Measurements from ENCODE around the gene ZFAND3.

DNA sequence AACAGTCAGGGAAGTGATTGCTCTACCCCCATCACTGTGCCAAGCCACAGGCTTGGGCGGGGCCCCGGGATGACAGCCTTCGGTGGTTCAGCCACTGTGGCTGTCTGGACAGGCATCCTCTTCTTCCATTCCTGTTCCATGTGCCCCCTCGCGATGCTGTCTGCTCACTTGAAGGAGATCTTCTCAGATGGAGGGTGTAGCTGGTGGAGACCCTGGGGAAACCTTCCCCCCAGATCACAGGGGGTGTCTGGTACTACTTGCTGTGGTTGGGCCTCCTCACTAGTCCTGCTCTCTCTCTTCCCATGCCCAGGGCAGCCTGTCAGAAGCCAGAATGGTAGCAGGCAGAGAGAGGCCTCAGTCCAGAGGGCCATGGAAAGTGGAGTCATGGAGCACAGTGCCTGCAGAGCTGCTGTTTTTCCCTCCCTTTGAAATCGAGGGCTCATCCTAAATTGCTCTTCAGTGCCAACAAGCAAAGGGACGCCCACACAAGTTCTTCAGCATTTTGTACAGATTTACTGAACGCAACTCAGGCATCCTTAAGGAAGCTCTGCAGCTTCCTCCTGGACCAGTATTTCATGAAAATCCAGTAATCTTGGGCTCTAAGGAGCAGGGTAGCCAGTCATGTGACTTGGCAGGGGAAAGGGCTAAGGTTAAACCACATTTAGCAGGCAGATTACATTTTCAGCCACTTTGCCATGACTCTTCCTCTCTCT lies 326.6 kb downstream of the ZFAND3 start:
- TF ChIP-seq POLR2A (IDR thresholded peaks at IDR 0.05; ENCODE audit: low read depth, low read length) (no peak), MXI1 (IDR thresholded peaks at IDR 0.05; ENCODE audit: borderline replicate concordance, low read depth, low read length) (no peak), MAZ (IDR thresholded peaks at IDR 0.05; ENCODE audit: borderline replicate concordance, low read depth, low read length) (no peak), RAD21 (IDR thresholded peaks at IDR 0.05; ENCODE audit: low read length) (no peak), FOS (IDR thresholded peaks at IDR 0.05; ENCODE audit: low read depth, low read length) (no peak), CHD1 (IDR thresholded peaks at IDR 0.05; ENCODE audit: low read depth, low read length) (no peak), SMC3 (IDR thresholded peaks at IDR 0.05; ENCODE audit: low read depth, low read length) (no peak), NFE2L2 (IDR thresholded peaks at IDR 0.05; ENCODE audit: low read depth, low read length) (no peak), RFX5 (IDR thresholded peaks at IDR 0.05; ENCODE audit: low read depth, low read length) (no peak), ELK1 (IDR thresholded peaks at IDR 0.05; ENCODE audit: borderline replicate concordance, low read depth, low read length) (no peak), USF2 (IDR thresholded peaks at IDR 0.05; ENCODE audit: low read depth, low read length) (peak; percentile 22; the same call in 1 of the 2 replicates), MAFK (IDR thresholded peaks at IDR 0.05; ENCODE audit: low read depth, low read length) (no peak)
- TF ChIP-seq, protein P1, sequence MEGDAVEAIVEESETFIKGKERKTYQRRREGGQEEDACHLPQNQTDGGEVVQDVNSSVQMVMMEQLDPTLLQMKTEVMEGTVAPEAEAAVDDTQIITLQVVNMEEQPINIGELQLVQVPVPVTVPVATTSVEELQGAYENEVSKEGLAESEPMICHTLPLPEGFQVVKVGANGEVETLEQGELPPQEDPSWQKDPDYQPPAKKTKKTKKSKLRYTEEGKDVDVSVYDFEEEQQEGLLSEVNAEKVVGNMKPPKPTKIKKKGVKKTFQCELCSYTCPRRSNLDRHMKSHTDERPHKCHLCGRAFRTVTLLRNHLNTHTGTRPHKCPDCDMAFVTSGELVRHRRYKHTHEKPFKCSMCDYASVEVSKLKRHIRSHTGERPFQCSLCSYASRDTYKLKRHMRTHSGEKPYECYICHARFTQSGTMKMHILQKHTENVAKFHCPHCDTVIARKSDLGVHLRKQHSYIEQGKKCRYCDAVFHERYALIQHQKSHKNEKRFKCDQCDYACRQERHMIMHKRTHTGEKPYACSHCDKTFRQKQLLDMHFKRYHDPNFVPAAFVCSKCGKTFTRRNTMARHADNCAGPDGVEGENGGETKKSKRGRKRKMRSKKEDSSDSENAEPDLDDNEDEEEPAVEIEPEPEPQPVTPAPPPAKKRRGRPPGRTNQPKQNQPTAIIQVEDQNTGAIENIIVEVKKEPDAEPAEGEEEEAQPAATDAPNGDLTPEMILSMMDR (conservative IDR thresholded peaks at IDR 0.05; ENCODE audit: low read depth, low read length): no peak

Data from IMR-90 (cell line).